Measurements from ENCODE around the gene DBNDD2.

Gene DBNDD2

DNA sequence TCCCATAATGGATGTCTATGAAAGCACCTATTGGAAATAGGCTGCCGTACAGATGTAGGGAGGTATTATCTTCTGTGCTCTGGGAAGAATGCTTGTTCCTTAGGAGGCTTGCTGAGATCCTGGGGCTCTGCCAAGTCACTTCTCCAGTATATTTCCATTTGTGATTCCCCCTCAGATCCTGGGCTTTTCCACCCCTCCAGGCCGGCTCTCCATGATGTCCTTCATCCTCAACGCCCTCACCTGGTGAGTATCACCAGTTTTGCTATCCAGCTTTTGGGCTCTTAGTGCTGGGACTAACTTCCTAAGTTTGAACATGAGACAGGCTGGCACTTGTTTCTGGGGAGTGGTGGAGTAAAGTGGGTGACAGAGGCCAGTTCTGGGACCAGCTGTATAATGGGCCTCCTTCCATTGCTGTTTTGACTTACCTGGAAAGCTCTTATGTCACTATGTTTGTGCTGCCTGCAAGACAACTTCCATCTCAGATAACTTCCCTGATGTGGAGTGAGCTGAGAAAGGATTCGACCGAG is 42.6 kb upstream of the DBNDD2 start:
- Histone ChIP-seq H2AFZ (ENCODE audit: low read length) (no peak overlapping the region), H3K9ac (ENCODE audit: low read depth, low read length, poor library complexity, severe bottlenecking) (no peak overlapping the region), H3K9me3 (ENCODE audit: insufficient read depth, low read depth, low read length) (no peaks in the 10 kb centered on the region), H4K20me1 (ENCODE audit: insufficient read depth, low read length, poor library complexity, severe bottlenecking) (peaks cover 6% of the 10 kb centered on the region), H3K79me2 (ENCODE audit: insufficient read depth, low read length) (peaks cover 16% of the 10 kb centered on the region), H3K4me2 (ENCODE audit: low read depth, low read length, poor library complexity, severe bottlenecking) (peak overlapping the region; percentile 35), H3F3A (ENCODE audit: low read depth) (peaks cover 6% of the 10 kb centered on the region; the same call in 1 of the 2 replicates), H3K36me3 (ENCODE audit: insufficient read depth, low read length) (no peaks in the 10 kb centered on the region; the same call in 1 of the 2 replicates), H3K9me2 (replicated peaks; ENCODE audit: low read depth, low read length) (no peaks in the 10 kb centered on the region), H3K4me1 (ENCODE audit: insufficient read depth, low read length, poor library complexity, severe bottlenecking) (peaks cover 42% of the 10 kb centered on the region), H3K4me3 (ENCODE audit: low read length, poor library complexity, severe bottlenecking) (no peak overlapping the region), H3K27me3 (ENCODE audit: insufficient read depth, low read length, poor library complexity, severe bottlenecking) (no peaks in the 10 kb centered on the region)
- no peak for TF ChIP-seq EZH2phosphoT487 (IDR thresholded peaks at IDR 0.05; ENCODE audit: borderline replicate concordance)
- TF ChIP-seq, protein P1, sequence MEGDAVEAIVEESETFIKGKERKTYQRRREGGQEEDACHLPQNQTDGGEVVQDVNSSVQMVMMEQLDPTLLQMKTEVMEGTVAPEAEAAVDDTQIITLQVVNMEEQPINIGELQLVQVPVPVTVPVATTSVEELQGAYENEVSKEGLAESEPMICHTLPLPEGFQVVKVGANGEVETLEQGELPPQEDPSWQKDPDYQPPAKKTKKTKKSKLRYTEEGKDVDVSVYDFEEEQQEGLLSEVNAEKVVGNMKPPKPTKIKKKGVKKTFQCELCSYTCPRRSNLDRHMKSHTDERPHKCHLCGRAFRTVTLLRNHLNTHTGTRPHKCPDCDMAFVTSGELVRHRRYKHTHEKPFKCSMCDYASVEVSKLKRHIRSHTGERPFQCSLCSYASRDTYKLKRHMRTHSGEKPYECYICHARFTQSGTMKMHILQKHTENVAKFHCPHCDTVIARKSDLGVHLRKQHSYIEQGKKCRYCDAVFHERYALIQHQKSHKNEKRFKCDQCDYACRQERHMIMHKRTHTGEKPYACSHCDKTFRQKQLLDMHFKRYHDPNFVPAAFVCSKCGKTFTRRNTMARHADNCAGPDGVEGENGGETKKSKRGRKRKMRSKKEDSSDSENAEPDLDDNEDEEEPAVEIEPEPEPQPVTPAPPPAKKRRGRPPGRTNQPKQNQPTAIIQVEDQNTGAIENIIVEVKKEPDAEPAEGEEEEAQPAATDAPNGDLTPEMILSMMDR (conservative IDR thresholded peaks at IDR 0.05; ENCODE audit: low read length) = no peak

DNA sequence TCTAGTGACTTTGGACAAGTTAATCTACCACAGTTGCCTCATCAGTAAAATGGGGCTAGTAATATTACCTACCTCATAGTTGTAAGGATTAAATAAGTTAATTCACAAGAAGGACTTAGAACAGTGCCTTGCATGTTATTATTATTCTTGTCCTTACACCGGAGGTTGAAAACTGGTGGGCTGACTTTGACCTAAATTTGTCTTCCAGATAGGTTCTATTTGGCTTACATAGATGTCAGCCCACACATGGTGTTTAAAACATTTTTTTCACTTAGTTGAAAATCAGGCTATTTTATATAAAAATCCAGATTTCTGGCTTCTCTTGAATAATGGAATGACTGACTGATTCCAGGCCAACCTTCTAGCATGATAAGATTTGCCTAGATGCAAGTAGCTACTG is 41.9 kb upstream of the DBNDD2 start:
- no peak overlapping the region for H3K4me3 ChIP-seq (ENCODE audit: low read length, poor library complexity, severe bottlenecking)
- peaks cover 42% of the 10 kb centered on the region for H3K4me1 ChIP-seq (ENCODE audit: insufficient read depth, low read length, poor library complexity, severe bottlenecking)
- no peak overlapping the region for H3K9ac ChIP-seq (ENCODE audit: low read depth, low read length, poor library complexity, severe bottlenecking)
- TF ChIP-seq, protein P1 (conservative IDR thresholded peaks at IDR 0.05; ENCODE audit: low read length) = no peak
- TF ChIP-seq EZH2phosphoT487 (IDR thresholded peaks at IDR 0.05; ENCODE audit: borderline replicate concordance) = no peak
- H3F3A ChIP-seq (ENCODE audit: low read depth) = peaks cover 6% of the 10 kb centered on the region; the same call in 1 of the 2 replicates
- peaks cover 16% of the 10 kb centered on the region for H3K79me2 ChIP-seq (ENCODE audit: insufficient read depth, low read length)
- no peaks in the 10 kb centered on the region for H3K9me3 ChIP-seq (ENCODE audit: insufficient read depth, low read depth, low read length)
- no peak overlapping the region for H3K4me2 ChIP-seq (ENCODE audit: low read depth, low read length, poor library complexity, severe bottlenecking)
- H3K36me3 ChIP-seq (ENCODE audit: insufficient read depth, low read length) = no peaks in the 10 kb centered on the region; the same call in 1 of the 2 replicates
- no peaks in the 10 kb centered on the region for H3K9me2 ChIP-seq (replicated peaks; ENCODE audit: low read depth, low read length)
- no peaks in the 10 kb centered on the region for H3K27me3 ChIP-seq (ENCODE audit: insufficient read depth, low read length, poor library complexity, severe bottlenecking)
- H2AFZ ChIP-seq (ENCODE audit: low read length) = no peak overlapping the region
- H4K20me1 ChIP-seq (ENCODE audit: insufficient read depth, low read length, poor library complexity, severe bottlenecking) = peaks cover 6% of the 10 kb centered on the region

DNA sequence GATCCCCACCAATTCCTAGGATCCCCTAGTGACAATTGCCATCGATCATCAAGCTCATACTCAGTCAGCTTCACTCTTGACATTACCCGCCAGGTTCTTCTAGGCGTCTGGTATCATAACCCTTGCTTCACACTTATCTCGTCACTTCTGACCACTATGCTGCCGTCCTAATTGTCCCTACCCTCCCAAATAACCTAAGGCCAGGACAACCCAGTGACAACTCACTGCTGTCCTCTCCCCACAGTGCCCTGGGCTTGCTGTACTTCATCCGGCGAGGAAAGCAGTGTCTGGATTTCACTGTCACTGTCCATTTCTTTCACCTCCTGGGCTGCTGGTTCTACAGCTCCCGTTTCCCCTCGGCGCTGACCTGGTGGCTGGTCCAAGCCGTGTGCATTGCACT is 41.5 kb upstream of the DBNDD2 start:
- no peak overlapping the region for H3K4me2 ChIP-seq (ENCODE audit: low read depth, low read length, poor library complexity, severe bottlenecking)
- H3K36me3 ChIP-seq (ENCODE audit: insufficient read depth, low read length) = no peaks in the 10 kb centered on the region; the same call in 1 of the 2 replicates
- H3K4me3 ChIP-seq (ENCODE audit: low read length, poor library complexity, severe bottlenecking) = no peak overlapping the region
- H4K20me1 ChIP-seq (ENCODE audit: insufficient read depth, low read length, poor library complexity, severe bottlenecking) = peaks cover 6% of the 10 kb centered on the region
- H3K4me1 ChIP-seq (ENCODE audit: insufficient read depth, low read length, poor library complexity, severe bottlenecking) = peaks cover 42% of the 10 kb centered on the region
- H3K27me3 ChIP-seq (ENCODE audit: insufficient read depth, low read length, poor library complexity, severe bottlenecking) = no peaks in the 10 kb centered on the region
- TF ChIP-seq, protein P1 (conservative IDR thresholded peaks at IDR 0.05; ENCODE audit: low read length) = no peak
- no peak for TF ChIP-seq EZH2phosphoT487 (IDR thresholded peaks at IDR 0.05; ENCODE audit: borderline replicate concordance)
- H3K9me3 ChIP-seq (ENCODE audit: insufficient read depth, low read depth, low read length) = no peaks in the 10 kb centered on the region
- no peak overlapping the region for H2AFZ ChIP-seq (ENCODE audit: low read length)
- H3F3A ChIP-seq (ENCODE audit: low read depth) = peaks cover 6% of the 10 kb centered on the region; the same call in 1 of the 2 replicates
- no peaks in the 10 kb centered on the region for H3K9me2 ChIP-seq (replicated peaks; ENCODE audit: low read depth, low read length)
- H3K9ac ChIP-seq (ENCODE audit: low read depth, low read length, poor library complexity, severe bottlenecking) = no peak overlapping the region
- H3K79me2 ChIP-seq (ENCODE audit: insufficient read depth, low read length) = peaks cover 16% of the 10 kb centered on the region

Measured in Loucy (cell line).